A549 treated with CpdA at 1 μM for 4 hours (cell line): ENCODE data around the gene CRYAA. TPM values are rescaled to one million over a fixed set of nuclear protein-coding genes. Genes with fewer than 3 reads are reported as not detected.

Experiments used
- total RNA-seq: library from RNA; stranded (reverse); fragments of 200-300 nt; extraction: Qiagen RNA extraction; gene quantifications from 5 replicates; pipeline ENCODE4 v1.2.3, GENCODE V29; 2022; ENCODE audit warnings: low read depth

CRYAA gene, protein sequence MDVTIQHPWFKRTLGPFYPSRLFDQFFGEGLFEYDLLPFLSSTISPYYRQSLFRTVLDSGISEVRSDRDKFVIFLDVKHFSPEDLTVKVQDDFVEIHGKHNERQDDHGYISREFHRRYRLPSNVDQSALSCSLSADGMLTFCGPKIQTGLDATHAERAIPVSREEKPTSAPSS
- not detected in 5 replicates for total RNA-seq

GRCh38 chr21:43168708-43169107 is at the start of gene CRYAA:
Gene CRYAA, plus strand, starts transcription at chr21:43169008. Its CDS starts 92 bp downstream, at chr21:43169100.

Other genes with a start within 250 kb of the CRYAA start
- not detected in 5 replicates for gene ERVH48-1, start 243.4 kb upstream of the CRYAA start, total RNA-seq
- gene PKNOX1, start 194.4 kb upstream of the CRYAA start, total RNA-seq: 5.7 to 6.8 TPM (median 5.9 TPM) in 5 replicates
- gene CBS, start 93.2 kb upstream of the CRYAA start, total RNA-seq: 10.8 to 11.9 TPM (median 11.7 TPM) in 5 replicates
- gene U2AF1, start 61.4 kb upstream of the CRYAA start, total RNA-seq: 52.0 to 75.8 TPM (median 62.6 TPM) in 5 replicates